IMR-90 (cell line): ENCODE results near the gene HSBP1L1.

Source experiments
- BHLHE40 ChIP-seq: fragments of 150-350 bp; IDR thresholded peaks from 2 replicates; pipeline ENCODE4 v1.6.1; 2016; ENCODE audit warnings: mild to moderate bottlenecking, low read depth, low read length
- CEBPB ChIP-seq: IDR thresholded peaks from 2 replicates; pipeline ENCODE4 v1.6.1; 2012; ENCODE audit warnings: low read depth, low read length, improper control_type of control experiment
- MAFK ChIP-seq: IDR thresholded peaks from 2 replicates; pipeline ENCODE4 v1.6.1; 2012; ENCODE audit warnings: low read depth, low read length, improper control_type of control experiment
- MAZ ChIP-seq: IDR thresholded peaks from 2 replicates; pipeline ENCODE4 v1.6.1; 2012; ENCODE audit warnings: low read depth, mild to moderate bottlenecking, low read length, improper control_type of control experiment, moderate library complexity, borderline replicate concordance
- MXI1 ChIP-seq: IDR thresholded peaks from 2 replicates; pipeline ENCODE4 v1.6.1; 2012; ENCODE audit warnings: low read depth, mild to moderate bottlenecking, low read length, moderate library complexity, borderline replicate concordance
- NFE2L2 ChIP-seq: fragments of 150-350 bp; IDR thresholded peaks from 2 replicates; pipeline ENCODE4 v1.6.1; 2016; ENCODE audit warnings: low read depth, mild to moderate bottlenecking, low read length
- POLR2A ChIP-seq: IDR thresholded peaks from 2 replicates; pipeline ENCODE4 v1.6.1; 2012; ENCODE audit warnings: mild to moderate bottlenecking, low read depth, low read length
- RAD21 ChIP-seq: IDR thresholded peaks from 2 replicates; pipeline ENCODE4 v1.6.1; 2012; ENCODE audit warnings: low read length, improper control_type of control experiment
- RCOR1 ChIP-seq: IDR thresholded peaks from 2 replicates; pipeline ENCODE4 v1.6.1; 2012; ENCODE audit warnings: mild to moderate bottlenecking, low read length, improper control_type of control experiment; ENCODE audit not compliant: insufficient replicate concordance
- RFX5 ChIP-seq: IDR thresholded peaks from 2 replicates; pipeline ENCODE4 v1.8.0; 2012; ENCODE audit warnings: low read depth, mild to moderate bottlenecking, low read length, moderate library complexity
- SMC3 ChIP-seq: fragments of 150-350 bp; IDR thresholded peaks from 2 replicates; pipeline ENCODE4 v1.6.1; 2016; ENCODE audit warnings: low read depth, mild to moderate bottlenecking, antibody characterized with exemption, low read length, moderate library complexity
- TF ChIP-seq, protein P1 (sequence below): conservative IDR thresholded peaks from 2 replicates; pipeline ENCODE4 v1.5.1; 2012; ENCODE audit warnings: mild to moderate bottlenecking, low read depth, low read length, improper control_type of control experiment
- TF ChIP-seq, protein P2 (sequence below): fragments of 150-350 bp; IDR thresholded peaks from 2 replicates; pipeline ENCODE4 v1.6.1; 2017; ENCODE audit warnings: mild to moderate bottlenecking, antibody characterized with exemption, low read length, low read depth
- TF ChIP-seq, protein P3 (sequence below): fragments of 150-350 bp; IDR thresholded peaks from 2 replicates; pipeline ENCODE4 v1.6.1; 2016; ENCODE audit warnings: low read depth, mild to moderate bottlenecking, low read length, moderate library complexity, borderline replicate concordance

DNA sequence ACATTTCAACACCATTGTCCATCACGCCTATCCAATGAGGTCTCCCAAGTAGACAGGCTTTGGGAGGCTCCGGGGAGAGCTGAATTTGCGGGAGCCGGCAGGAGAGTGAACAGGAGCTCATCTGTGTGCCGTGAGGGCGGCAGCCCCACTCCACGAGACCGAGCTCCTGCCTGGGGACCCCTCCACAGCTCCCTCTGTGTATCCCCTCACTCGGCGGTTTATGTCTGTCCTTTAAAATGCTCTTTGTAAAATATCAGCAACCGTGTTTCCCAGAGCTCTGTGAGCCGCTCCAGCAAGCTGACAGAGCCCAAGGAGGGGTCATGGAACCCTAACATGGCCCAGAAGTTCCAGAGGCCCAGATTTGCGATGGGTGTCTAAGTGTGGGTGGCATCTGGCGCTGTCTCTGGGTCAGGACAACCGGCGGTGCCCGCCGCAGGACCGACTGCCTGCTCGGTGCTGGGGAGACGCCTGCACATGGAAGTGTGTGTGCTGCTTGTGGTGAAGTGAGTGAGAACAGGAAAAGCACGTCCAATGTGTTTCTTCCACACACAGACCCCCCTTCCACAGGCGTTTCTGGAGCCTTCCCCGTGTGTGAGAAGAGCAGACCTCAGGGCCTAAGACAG lies 47.8 kb upstream of the HSBP1L1 start:
- TF ChIP-seq, protein P1, sequence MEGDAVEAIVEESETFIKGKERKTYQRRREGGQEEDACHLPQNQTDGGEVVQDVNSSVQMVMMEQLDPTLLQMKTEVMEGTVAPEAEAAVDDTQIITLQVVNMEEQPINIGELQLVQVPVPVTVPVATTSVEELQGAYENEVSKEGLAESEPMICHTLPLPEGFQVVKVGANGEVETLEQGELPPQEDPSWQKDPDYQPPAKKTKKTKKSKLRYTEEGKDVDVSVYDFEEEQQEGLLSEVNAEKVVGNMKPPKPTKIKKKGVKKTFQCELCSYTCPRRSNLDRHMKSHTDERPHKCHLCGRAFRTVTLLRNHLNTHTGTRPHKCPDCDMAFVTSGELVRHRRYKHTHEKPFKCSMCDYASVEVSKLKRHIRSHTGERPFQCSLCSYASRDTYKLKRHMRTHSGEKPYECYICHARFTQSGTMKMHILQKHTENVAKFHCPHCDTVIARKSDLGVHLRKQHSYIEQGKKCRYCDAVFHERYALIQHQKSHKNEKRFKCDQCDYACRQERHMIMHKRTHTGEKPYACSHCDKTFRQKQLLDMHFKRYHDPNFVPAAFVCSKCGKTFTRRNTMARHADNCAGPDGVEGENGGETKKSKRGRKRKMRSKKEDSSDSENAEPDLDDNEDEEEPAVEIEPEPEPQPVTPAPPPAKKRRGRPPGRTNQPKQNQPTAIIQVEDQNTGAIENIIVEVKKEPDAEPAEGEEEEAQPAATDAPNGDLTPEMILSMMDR: no peak
- TF ChIP-seq RFX5 (no peak), NFE2L2 (no peak), MAFK (no peak), RAD21 (no peak), POLR2A (no peak), CEBPB (no peak), BHLHE40 (no peak), MXI1 (no peak), SMC3 (no peak), RCOR1 (no peak), MAZ (no peak)
- TF ChIP-seq, protein P2, sequence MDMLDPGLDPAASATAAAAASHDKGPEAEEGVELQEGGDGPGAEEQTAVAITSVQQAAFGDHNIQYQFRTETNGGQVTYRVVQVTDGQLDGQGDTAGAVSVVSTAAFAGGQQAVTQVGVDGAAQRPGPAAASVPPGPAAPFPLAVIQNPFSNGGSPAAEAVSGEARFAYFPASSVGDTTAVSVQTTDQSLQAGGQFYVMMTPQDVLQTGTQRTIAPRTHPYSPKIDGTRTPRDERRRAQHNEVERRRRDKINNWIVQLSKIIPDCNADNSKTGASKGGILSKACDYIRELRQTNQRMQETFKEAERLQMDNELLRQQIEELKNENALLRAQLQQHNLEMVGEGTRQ: no peak
- TF ChIP-seq, protein P3, sequence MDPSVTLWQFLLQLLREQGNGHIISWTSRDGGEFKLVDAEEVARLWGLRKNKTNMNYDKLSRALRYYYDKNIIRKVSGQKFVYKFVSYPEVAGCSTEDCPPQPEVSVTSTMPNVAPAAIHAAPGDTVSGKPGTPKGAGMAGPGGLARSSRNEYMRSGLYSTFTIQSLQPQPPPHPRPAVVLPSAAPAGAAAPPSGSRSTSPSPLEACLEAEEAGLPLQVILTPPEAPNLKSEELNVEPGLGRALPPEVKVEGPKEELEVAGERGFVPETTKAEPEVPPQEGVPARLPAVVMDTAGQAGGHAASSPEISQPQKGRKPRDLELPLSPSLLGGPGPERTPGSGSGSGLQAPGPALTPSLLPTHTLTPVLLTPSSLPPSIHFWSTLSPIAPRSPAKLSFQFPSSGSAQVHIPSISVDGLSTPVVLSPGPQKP: no peak
